Activated T-cell treated with anti-CD3 and anti-CD28 coated beads for 4 hours (primary cell): ENCODE results near the gene GCNT2.
"Not testable (repeated sequence)": the region's sequence is repeated elsewhere in the genome, so short reads cannot be mapped to it uniquely, and the experiment has no call there.

ENCODE experiments used
- DNase-seq: peaks from one replicate; pipeline ENCODE4 v3.0.0-alpha.2; 2020

GCNT2 gene

DNA sequence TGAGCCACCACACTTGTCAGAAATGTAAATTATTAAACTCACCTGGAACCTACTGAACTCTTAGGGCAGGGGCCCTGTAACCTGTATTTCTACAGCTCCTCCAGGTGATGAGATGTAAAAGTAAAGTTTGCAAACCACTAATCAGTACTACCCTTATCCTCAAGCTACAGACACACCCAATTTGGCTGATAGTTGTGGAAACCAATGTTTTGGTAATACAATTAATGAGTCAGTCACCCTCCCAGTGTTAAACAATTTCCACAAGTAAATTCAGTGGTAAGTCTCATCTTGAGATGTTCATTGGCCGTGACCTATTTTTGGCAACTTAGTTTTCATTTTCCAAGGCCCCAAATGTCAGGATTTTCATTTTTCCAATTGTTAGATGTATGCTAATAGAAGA is 29.6 kb downstream of the GCNT2 start:
- DNase-seq: no peak

DNA sequence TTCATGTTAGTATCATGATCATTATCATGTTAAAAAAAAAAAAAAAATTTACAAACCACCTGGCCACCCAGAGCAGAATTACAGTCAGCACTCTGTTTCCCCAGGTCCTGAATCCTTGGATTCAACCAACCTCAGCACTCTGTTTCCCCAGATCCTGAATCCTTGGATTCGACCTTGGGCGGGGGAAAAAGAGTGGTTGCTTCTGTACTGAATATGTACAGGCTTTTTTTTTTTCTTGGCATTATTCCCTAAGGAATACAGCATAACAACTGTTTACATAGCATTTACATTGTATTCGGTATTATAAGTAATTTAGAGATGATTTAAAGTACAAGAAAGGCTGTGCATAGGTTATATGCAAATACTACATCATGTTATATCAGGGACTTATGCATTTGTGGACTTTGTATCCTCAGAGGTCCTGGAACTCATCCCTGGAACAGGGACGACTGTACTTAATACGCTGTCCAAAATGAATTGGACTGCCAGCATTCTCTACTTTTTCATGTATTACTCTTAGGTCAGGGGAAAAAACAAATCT is 31.2 kb downstream of the GCNT2 start:
- DNase-seq: no peak

- no peak for DNase-seq
Measured at GRCh38 chr6:10553871-10554270, 32.7 kb downstream of the GCNT2 start.

GRCh38 chr6:10554826-10555225 is 33.7 kb downstream of the GCNT2 start:
- no peak for DNase-seq

GRCh38 chr6:10555625-10556309 is 34.6 kb downstream of the GCNT2 start:
- DNase-seq: no peak

DNA sequence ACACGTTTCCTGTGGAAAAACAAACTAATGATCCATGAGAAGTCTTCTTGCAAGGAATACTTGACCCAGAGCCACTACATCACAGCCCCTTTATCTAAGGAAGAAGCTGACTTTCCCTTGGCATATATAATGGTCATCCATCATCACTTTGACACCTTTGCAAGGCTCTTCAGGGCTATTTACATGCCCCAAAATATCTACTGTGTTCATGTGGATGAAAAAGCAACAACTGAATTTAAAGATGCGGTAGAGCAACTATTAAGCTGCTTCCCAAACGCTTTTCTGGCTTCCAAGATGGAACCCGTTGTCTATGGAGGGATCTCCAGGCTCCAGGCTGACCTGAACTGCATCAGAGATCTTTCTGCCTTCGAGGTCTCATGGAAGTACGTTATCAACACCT is 35.4 kb downstream of the GCNT2 start:
- no peak for DNase-seq

GRCh38 chr6:10556992-10557391 is 35.8 kb downstream of the GCNT2 start:
- no peak for DNase-seq

DNA sequence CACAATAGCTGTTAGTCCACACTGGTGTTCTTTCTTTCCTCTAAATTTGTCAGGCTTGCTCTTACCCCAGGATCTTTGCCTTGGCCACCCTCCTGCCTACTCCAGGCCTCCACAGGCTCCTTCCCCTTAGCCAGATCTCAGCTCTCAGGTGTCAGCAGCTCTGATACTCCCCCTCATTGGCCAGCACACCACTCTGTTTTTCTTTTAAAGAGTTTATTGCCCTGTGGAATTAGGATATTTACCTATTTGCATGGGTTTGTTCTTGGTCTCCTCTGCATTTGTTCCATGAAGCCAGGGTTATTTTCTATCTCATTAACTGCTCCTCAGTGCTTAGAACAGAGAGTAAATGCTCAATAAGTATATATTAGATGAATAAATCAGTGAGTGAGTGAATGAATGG is 36.8 kb downstream of the GCNT2 start:
- DNase-seq: no peak

DNA sequence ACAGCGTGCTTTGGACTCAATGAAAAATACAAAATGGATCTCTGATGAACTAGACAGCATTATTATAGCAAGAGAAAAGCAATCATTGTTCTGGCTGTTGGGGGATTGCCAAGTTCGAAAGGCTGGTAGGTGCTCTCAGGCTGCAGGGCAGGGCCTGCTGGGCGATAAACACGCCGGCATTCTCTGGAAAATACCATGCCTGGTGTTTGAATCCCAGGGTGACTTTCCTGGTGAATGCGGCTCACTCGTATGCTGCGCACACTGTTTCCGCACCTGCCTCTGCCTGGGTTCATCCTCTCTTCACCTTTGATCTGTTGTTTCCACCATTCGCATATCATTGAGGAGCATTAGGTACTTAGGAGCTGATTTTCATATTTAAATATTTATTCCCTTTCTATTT is 37.4 kb downstream of the GCNT2 start:
- no peak for DNase-seq

- no peak for DNase-seq
Measured at GRCh38 chr6:10559522-10560152, 38.5 kb downstream of the GCNT2 start.

DNA sequence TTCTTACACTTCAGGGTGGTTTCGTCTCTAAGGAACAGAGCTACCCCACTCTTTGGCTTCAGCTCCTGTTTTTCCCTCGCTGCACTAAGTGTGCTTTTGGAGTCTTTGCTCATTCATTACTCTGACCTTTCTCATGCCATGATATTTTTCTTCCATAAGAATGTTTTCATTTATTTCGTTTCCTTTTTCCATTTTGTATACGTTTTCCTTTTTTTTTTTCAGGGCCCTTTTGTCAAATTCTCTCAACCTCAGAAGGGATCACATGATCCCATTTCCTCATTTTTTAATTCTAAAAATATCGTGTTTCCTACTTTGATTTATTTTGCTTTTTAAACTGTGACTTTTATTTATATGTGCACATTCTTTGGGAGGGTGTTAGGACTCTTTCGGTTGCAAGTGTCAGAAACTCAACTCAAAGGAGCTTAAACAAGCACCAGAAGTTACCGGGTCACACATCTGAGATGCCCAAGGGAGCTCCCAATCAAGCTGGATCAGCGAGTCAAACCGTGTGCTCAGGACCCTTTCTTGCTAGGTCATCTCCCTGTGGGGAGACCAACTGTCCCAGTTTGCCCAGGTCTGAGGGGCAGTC is 40.6 kb downstream of the GCNT2 start:
- DNase-seq: no peak

DNA sequence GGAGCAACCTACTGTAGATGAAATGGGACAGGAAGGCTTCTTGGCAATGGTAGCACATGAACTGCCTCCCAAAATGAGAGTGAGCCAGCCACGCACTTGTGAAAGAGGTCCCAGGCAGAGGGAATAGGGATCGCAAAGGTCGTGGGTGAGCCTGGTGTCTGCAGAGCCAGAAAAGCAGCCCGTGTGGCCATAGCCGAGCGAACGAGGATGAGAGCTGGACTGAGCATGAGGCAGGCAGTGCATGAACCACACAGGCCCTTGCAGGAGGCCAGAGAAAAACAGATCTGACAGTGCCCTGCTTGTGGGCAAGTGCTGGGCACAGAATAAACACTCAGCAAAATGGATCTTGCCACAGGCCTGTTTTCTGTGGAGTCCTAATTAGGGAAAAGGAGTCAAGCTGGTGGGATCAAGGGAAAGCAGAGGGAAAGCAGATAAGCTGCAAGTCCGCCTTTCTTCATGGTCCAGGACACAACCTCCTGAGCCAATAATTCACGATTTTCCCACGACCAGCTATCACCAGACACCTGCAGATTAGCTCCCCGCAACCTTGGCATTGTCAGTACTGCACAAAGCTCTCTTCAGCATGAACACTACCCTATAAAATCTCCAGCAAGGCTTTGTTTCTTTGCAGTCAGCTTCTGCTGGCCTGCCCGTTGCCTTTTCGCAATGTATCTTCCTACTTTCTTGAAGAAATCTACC is 44.0 kb downstream of the GCNT2 start:
- DNase-seq: no peak

- DNase-seq: no peak
Measured at GRCh38 chr6:10565913-10566312, 44.8 kb downstream of the GCNT2 start.

- no peak for DNase-seq
Measured at GRCh38 chr6:10567256-10568026, 46.3 kb downstream of the GCNT2 start.

DNA sequence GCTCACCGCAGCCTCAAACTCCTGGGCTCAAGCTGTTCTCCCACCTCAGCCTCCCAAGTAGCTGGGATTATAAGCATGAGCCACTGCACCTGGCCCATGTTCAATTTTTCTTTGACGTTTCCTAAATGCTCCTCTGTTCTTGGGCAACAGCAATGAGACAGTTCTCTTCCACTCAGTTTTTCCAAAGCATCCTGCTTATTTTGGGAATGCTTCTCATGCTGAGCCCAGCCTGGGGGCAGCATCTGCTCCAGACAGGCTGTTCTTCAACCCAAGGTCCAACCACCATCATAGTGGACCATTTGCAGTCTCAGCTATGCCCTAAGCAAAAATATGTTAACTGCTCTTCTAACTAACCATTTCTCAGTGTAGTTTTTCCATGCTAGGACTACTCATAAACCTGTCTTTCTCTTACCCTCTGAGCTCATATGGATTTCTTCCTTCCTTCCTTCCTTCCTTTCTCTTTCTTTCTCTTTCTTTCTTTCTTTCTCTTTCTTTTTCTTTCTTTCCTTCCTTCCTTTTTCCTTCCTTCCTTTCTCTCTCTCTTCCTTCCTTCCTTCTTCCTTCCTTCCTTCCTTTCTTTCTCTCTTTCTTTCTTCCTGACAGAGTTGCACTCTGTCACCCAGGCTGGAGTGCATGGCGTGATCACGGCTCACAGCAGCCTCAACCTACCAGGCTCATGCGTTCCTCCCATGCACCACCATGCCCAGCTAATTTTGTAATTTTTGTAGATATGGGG is 48.4 kb downstream of the GCNT2 start:
- no peak for DNase-seq

DNA sequence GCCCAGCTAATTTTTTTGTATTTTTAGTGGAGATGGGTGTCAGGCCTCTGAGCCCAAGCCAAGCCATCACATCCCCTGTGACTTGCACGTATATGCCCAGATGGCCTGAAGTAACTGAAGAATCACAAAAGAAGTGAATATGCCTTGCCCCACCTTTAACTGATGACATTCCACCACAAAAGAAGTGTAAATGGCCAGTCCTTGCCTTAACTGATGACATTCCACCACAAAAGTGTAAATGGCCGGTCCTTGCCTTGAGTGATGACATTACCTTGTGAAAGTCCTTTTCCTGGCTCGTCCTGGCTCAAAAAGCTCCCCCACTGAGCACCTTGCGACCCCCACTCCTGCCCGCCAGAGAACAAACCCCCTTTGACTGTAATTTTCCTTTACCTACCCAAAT is 54.4 kb downstream of the GCNT2 start:
- not testable (repeated sequence) for DNase-seq

DNA sequence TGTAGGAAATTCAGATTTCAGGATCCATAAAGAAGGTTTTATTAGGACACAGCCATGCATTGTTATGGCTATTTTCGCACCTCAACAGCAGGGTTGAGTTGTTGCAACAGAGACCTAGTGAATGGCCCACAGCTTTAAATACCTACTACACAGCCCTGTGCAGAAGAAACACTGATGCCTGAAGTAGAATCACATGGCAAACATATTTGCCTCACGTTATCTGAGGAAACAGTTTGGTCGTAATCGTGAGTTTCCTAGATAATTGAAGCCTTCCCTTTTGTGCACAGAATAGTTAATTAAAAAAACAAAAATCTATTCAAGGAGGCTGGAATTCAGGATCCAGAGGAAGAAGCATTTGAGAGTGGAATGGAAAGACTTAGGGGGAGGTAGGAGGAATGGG is 55.1 kb downstream of the GCNT2 start:
- no peak for DNase-seq

DNA sequence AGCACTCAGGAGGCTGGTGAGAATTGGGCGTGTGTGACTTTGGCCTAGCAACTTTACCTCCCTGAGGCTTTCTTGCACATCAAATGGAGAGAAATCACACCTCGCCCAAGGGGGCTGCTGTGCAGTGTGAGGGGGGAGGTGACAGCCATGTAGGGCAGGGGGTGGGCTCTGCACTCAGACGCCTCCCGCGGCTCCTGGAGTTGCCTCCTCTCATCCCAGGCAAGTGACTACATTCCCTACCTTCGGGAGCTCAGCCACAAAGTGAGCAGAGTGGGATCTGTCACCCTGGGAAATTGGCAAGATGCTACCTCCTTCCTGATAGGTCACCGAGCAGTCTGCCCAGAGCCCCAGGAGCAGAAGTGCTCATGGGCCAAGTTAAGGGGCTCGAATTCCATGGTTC is 56.0 kb downstream of the GCNT2 start:
- DNase-seq: no peak

- no peak for DNase-seq
Measured at GRCh38 chr6:10578723-10579122, 57.6 kb downstream of the GCNT2 start.

DNA sequence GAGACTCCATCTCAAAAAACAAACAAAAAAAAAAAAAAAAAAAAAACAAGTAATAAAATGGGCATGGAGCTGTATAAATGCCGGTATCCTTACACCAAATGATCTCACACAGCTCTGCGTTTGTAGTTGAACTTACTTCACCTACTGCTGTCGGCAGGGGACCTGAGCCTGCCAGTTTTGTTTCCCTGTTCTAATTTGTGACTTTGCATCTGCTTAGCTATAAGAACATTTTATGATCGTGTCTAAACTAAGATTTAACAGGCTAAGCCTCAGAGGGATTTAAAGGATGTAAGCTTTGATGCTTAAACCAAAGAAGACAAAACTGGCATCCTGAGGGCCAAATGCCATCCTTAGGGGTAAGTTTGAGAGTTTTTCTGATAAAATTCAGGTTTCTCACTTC is 58.7 kb downstream of the GCNT2 start:
- no peak for DNase-seq

DNA sequence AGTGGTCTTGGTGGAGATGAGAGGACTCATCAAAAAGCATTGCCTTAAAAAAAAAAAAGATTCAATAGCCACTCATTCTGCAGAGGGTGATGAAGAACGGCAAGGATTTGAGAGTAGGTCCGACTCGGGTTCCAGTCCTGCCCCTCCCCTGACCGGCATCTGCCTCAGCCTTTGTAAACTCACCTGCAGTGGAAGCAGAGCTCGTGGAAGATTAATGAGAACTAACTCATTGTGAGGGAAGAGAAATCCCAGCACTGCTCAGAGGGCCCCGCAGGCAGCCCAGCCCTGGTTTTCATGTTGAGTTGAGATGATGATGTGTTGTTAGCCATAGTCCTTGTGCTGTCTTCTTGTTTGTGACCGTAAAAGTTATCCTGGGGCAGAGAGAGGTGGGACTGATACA is 59.4 kb downstream of the GCNT2 start:
- no peak for DNase-seq

DNA sequence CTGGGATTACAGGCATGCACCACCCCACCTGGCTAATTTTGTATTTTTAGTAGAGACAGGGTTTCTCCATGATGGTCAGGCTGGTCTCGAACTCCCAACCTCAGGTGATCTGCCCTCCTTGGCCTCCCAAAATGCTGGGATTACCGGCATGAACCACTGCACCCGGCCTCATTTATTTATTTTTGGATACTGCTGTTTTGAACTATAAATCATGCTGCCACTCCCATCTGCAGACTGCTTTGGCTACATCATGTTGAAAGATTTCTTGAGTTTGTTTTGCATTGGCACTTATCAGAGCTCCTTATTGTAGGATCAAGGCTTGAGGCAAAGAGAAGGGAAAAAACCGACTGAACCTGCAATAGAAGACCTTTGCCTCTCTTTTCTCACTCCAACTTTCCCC is 60.3 kb downstream of the GCNT2 start:
- not testable (repeated sequence) for DNase-seq
